Measurements from ENCODE around the gene PSMD6. TPM values are rescaled to one million over a fixed set of nuclear protein-coding genes. Genes with fewer than 3 reads are reported as not detected.

Gene PSMD6
- total and polyA plus RNA-seq, 10 of the 15 experiments (the other 5 are each of a cell fraction or from before 2014, with no cell fraction given) = 68.7 to 199 (median 106) TPM

- ATAC-seq = no peak
- intact Hi-C loops (cut with micrococcal nuclease; ENCODE audit: unreplicated experiment) = no loop called here
- no peaks in the 10 kb centered on the region for H3K27me3 ChIP-seq (replicated peaks in 1 of 2; ENCODE audit: control insufficient read depth in 2 of 2, insufficient read depth in 2 of 2, low read length in 1 of 2)
- H3K4me2 ChIP-seq (ENCODE audit: control insufficient read depth, insufficient read depth) = no peak overlapping the region
- no peak for FAIRE-seq
- H2AFZ ChIP-seq (ENCODE audit: control insufficient read depth, low read depth, low read length) = no peak overlapping the region
- no peaks in the 10 kb centered on the region for H3K9me3 ChIP-seq (replicated peaks; ENCODE audit: control insufficient read depth, insufficient read depth, low read length)
- no peak overlapping the region for H3K9ac ChIP-seq (ENCODE audit: control insufficient read depth, insufficient read depth, low read length)
- in situ Hi-C loops (cut with MboI) = no loop called here
- no peak overlapping the region for H3K4me3 ChIP-seq
- peaks cover 5 to 15% of the 10 kb centered on the region in 2 experiments for H3K36me3 ChIP-seq (ENCODE audit: control insufficient read depth in 2 of 2, insufficient read depth in 2 of 2, low read length in 1 of 2)
- RAD21 ChIA-PET (ENCODE audit: unreplicated experiment) = no interaction called here
- DNase-seq (ENCODE audit: low read depth, low spot score) = no peak
- no peak overlapping the region for H3K27ac ChIP-seq (ENCODE audit: control insufficient read depth, insufficient read depth)
- 100% methylated on average over 1 of the region's 1 CpG for WGBS (ENCODE audit: insufficient coverage, insufficient replicate concordance, low lambda C conversion rate, missing lambda C conversion rate)
- H4K20me1 ChIP-seq (ENCODE audit: control insufficient read depth, insufficient read depth) = no peaks in the 10 kb centered on the region
- SMC1A ChIA-PET (ENCODE audit: uncharacterized antibody, unreplicated experiment) = interaction anchor here (1.1 to 4.0 kb wide), 2 partner anchors 17 to 27 kb away, joined by 3 to 14 read pairs; no protein-coding TSS in a partner anchor
- POLR2A ChIA-PET = interaction anchor here (1.2 kb wide), 1 partner anchor 8 kb away, joined by 3 read pairs; no protein-coding TSS in a partner anchor
- H3K4me1 ChIP-seq (ENCODE audit: control insufficient read depth, insufficient read depth, low read length) = peaks cover 12% of the 10 kb centered on the region
- TF ChIP-seq PAX8 (IDR thresholded peaks at IDR 0.05) (no peak), BRCA1 (IDR thresholded peaks at IDR 0.05; ENCODE audit: low read depth, low read length) (no peak), ZNF207 (IDR thresholded peaks at IDR 0.05; ENCODE audit: borderline replicate concordance) (no peak), RFX5 (IDR thresholded peaks at IDR 0.05; ENCODE audit: low read depth, low read length) (no peak), USF2 (IDR thresholded peaks at IDR 0.05; ENCODE audit: borderline replicate concordance, low read depth, low read length) (no peak), SREBF2 (IDR thresholded peaks at IDR 0.05; ENCODE audit: low read length) (no peak), ZSCAN29 (IDR thresholded peaks at IDR 0.05) (no peak)
- CTCF ChIA-PET = interaction anchor here (1.1 to 5.8 kb wide), 2 partner anchors 19 to 36 kb away, joined by 5 to 58 read pairs; no protein-coding TSS in a partner anchor
- H3K79me2 ChIP-seq (ENCODE audit: control insufficient read depth, insufficient read depth, low read length) = peaks cover 21% of the 10 kb centered on the region
- BruUV-seq (replicated peaks) = no TSS peak
Measured at GRCh38 chr3:63974451-63974850, 48.8 kb downstream of the PSMD6 start.

GRCh38 chr3:63973406-63973805 is 49.9 kb downstream of the PSMD6 start:
- ChIA-PET CTCF (interaction anchor here (1.6 kb wide), 1 partner anchor 29 kb away, joined by 4 read pairs; no protein-coding TSS in a partner anchor), POLR2A (interaction anchor here (1.2 kb wide), 1 partner anchor 7 kb away, joined by 3 read pairs; no protein-coding TSS in a partner anchor), SMC1A (ENCODE audit: uncharacterized antibody, unreplicated experiment) (interaction anchor here (1.2 to 4.0 kb wide), 4 partner anchors 11 to 39 kb away, joined by 3 to 14 read pairs (median 12); no protein-coding TSS in a partner anchor), RAD21 (ENCODE audit: unreplicated experiment) (no interaction called here)
- no peak for FAIRE-seq
- in situ Hi-C loops (cut with MboI) = no loop called here
- Histone ChIP-seq H3K79me2 (ENCODE audit: control insufficient read depth, insufficient read depth, low read length) (peaks cover 27% of the 10 kb centered on the region), H4K20me1 (ENCODE audit: control insufficient read depth, insufficient read depth) (no peaks in the 10 kb centered on the region), H3K4me1 (ENCODE audit: control insufficient read depth, insufficient read depth, low read length) (peaks cover 18% of the 10 kb centered on the region), H2AFZ (ENCODE audit: control insufficient read depth, low read depth, low read length) (no peak overlapping the region), H3K4me3 (no peak overlapping the region), H3K27me3 (replicated peaks in 1 of 2; ENCODE audit: control insufficient read depth in 2 of 2, insufficient read depth in 2 of 2, low read length in 1 of 2) (no peaks in the 10 kb centered on the region), H3K9ac (ENCODE audit: control insufficient read depth, insufficient read depth, low read length) (no peak overlapping the region), H3K9me3 (replicated peaks; ENCODE audit: control insufficient read depth, insufficient read depth, low read length) (no peaks in the 10 kb centered on the region), H3K4me2 (ENCODE audit: control insufficient read depth, insufficient read depth) (no peak overlapping the region), H3K36me3 (ENCODE audit: control insufficient read depth in 2 of 2, insufficient read depth in 2 of 2, low read length in 1 of 2) (peaks cover 5 to 15% of the 10 kb centered on the region in 2 experiments), H3K27ac (ENCODE audit: control insufficient read depth, insufficient read depth) (no peak overlapping the region)
- no peak for ATAC-seq
- no peak for DNase-seq (ENCODE audit: low read depth, low spot score)
- 99% methylated on average over 8 of the region's 8 CpGs for WGBS (ENCODE audit: insufficient coverage, insufficient replicate concordance, low lambda C conversion rate, missing lambda C conversion rate)
- intact Hi-C loops (cut with micrococcal nuclease; ENCODE audit: unreplicated experiment) = no loop called here
- BruUV-seq (replicated peaks) = no TSS peak
- no peak for TF ChIP-seq ZBTB11 (CRISPR knock-in tag; IDR thresholded peaks at IDR 0.05)
- TF ChIP-seq RAD21 (IDR thresholded peaks at IDR 0.05; ENCODE audit: insufficient read depth, low read depth, low read length) = no peak
- no peak for TF ChIP-seq HDAC2 (IDR thresholded peaks at IDR 0.05)
- TF ChIP-seq TCF7 (IDR thresholded peaks at IDR 0.05; ENCODE audit: borderline replicate concordance) = no peak
- no peak for TF ChIP-seq BACH1 (IDR thresholded peaks at IDR 0.05; ENCODE audit: borderline replicate concordance)
- TF ChIP-seq CBX5 (IDR thresholded peaks at IDR 0.05; ENCODE audit: low read depth) = no peak
- no peak for TF ChIP-seq FOXK2 (IDR thresholded peaks at IDR 0.05)
- TF ChIP-seq MTA3 (IDR thresholded peaks at IDR 0.05; ENCODE audit: borderline replicate concordance, low read length) = no peak
- TF ChIP-seq SIN3A (IDR thresholded peaks at IDR 0.05; ENCODE audit: low read depth, low read length) = no peak
- TF ChIP-seq RBBP5 (conservative IDR thresholded peaks at IDR 0.05) = no peak
